ENCODE results near the gene SPSB2.
"Not testable (repeated sequence)": the region's sequence is repeated elsewhere in the genome, so short reads cannot be mapped to it uniquely, and the experiment has no call there.

The SPSB2 gene

GRCh38 chr12:6871052-6871957 is 1.8 kb downstream of the SPSB2 start:
- no peak for DNase-seq

- not testable (repeated sequence) for DNase-seq
Observed at GRCh38 chr12:6870304-6870703, 2.8 kb downstream of the SPSB2 start.

- DNase-seq: peak in 51 of 56 donors; percentile 5 to 89 (median 51)
Observed at GRCh38 chr12:6869049-6870021, 3.8 kb downstream of the SPSB2 start.

- peak in 15 of 56 donors; percentile 3 to 69 (median 35) for DNase-seq
Observed at GRCh38 chr12:6868211-6869048, 4.7 kb downstream of the SPSB2 start.

GRCh38 chr12:6867413-6868210 is 5.5 kb downstream of the SPSB2 start, which contains the start of gene TPI1:
Gene TPI1 (plus strand): TSS chr12:6867531. CDS start chr12:6867567, 36 bp downstream.
- peak in 53 of 56 donors; percentile 33 to 88 (median 78) for DNase-seq

- peak in 16 of 56 donors; percentile 19 to 69 (median 52) for DNase-seq
Observed at GRCh38 chr12:6866920-6867412, 6.1 kb downstream of the SPSB2 start.

- no peak for DNase-seq
Observed at GRCh38 chr12:6866163-6866919, 6.8 kb downstream of the SPSB2 start.

- DNase-seq: not testable (repeated sequence)
Observed at GRCh38 chr12:6865307-6865706, 7.8 kb downstream of the SPSB2 start.

GRCh38 chr12:6863586-6864321 is 9.3 kb downstream of the SPSB2 start:
- DNase-seq: no peak

- DNase-seq: no peak
Observed at GRCh38 chr12:6863033-6863432, 10.1 kb downstream of the SPSB2 start.

GRCh38 chr12:6861391-6861790 is 11.7 kb downstream of the SPSB2 start:
- no peak for DNase-seq

- no peak for DNase-seq
Observed at GRCh38 chr12:6860942-6861341, 12.2 kb downstream of the SPSB2 start.

- DNase-seq: no peak
Observed at GRCh38 chr12:6860116-6860515, 13.0 kb downstream of the SPSB2 start.

GRCh38 chr12:6858799-6859198 is 14.3 kb downstream of the SPSB2 start:
- no peak for DNase-seq

- no peak for DNase-seq
Observed at GRCh38 chr12:6855322-6855721, 17.8 kb downstream of the SPSB2 start.

- no peak for DNase-seq
Observed at GRCh38 chr12:6854036-6854435, 19.1 kb downstream of the SPSB2 start.

GRCh38 chr12:6853626-6854025 is 19.5 kb downstream of the SPSB2 start:
- DNase-seq: no peak

Data from nucleus accumbens (tissue), 56 donors.